CD14-positive monocyte (primary cell): Measurements from ENCODE around the gene CD300E. TPM values are rescaled to one million over a fixed set of nuclear protein-coding genes. Genes with fewer than 3 reads are reported as not detected.
A peak's percentile ranks its signal among the peaks of the same experiment; 100 is the strongest.

Experiments used
- DNase-seq, 3 donors: peaks; one replicate each; pipeline ENCODE4 v3.0.0-alpha.2; 2011 to 2022
- H2AFZ ChIP-seq: 2 replicates; pipeline ENCODE4 v1.6.0; 2012; ENCODE audit warnings: mild to moderate bottlenecking, low read depth, low read length, inconsistent platforms; ENCODE audit not compliant: insufficient read depth, poor library complexity, severe bottlenecking
- H3K27ac ChIP-seq, 2 donors: 1 replicate in 1 of 2; 2 replicates in 1 of 2; pipeline ENCODE4 v1.5.1; 2012 to 2013; ENCODE audit warnings: low read length in 2 of 2, control low read depth in 1 of 2, inconsistent platforms in 1 of 2, low read depth in 1 of 2, mild to moderate bottlenecking in 1 of 2
- H3K27me3 ChIP-seq, 2 donors: one replicate each; pipeline versions ENCODE4 v1.6.0 to v1.6.1; 2011 to 2013; ENCODE audit warnings: low read length in 2 of 2; ENCODE audit not compliant: control insufficient read depth in 2 of 2, insufficient read depth in 2 of 2
- H3K36me3 ChIP-seq, 2 donors: replicated peaks in 1 of 2; 1 replicate in 1 of 2; 2 replicates in 1 of 2; pipeline versions ENCODE4 v1.5.1 to v1.6.1; 2012 to 2013; ENCODE audit warnings: low read length in 2 of 2, control low read depth in 1 of 2, inconsistent platforms in 1 of 2, mild to moderate bottlenecking in 1 of 2; ENCODE audit not compliant: insufficient read depth in 2 of 2, control insufficient read depth in 1 of 2
- H3K4me1 ChIP-seq, 2 donors: 1 replicate in 1 of 2; 2 replicates in 1 of 2; pipeline versions ENCODE4 v1.5.1 to v1.6.1; 2012 to 2013; ENCODE audit warnings: low read length in 2 of 2, control low read depth in 1 of 2, inconsistent platforms in 1 of 2, mild to moderate bottlenecking in 1 of 2, moderate library complexity in 1 of 2; ENCODE audit not compliant: insufficient read depth in 2 of 2, control insufficient read depth in 1 of 2
- H3K4me2 ChIP-seq: replicated peaks from 2 replicates; pipeline ENCODE3; 2012; ENCODE audit warnings: low read length, moderate library complexity, mild to moderate bottlenecking; ENCODE audit not compliant: poor library complexity, severe bottlenecking; ENCODE audit errors: extremely low read depth
- H3K4me3 ChIP-seq, 3 experiments: fragments of 200-600 bp in 1 of 3; sonication (generic) in 1 of 3; replicated peaks in 1 of 3; 1 replicate in 2 of 3; 2 replicates in 1 of 3; pipeline ENCODE4 v1.5.1; 2011 to 2013; ENCODE audit warnings: low read length in 3 of 3, mild to moderate bottlenecking in 3 of 3, control low read depth in 2 of 3, low read depth in 2 of 3, inconsistent platforms in 1 of 3, moderate library complexity in 1 of 3
- H3K79me2 ChIP-seq: 2 replicates; pipeline ENCODE4 v1.6.0; 2012; ENCODE audit warnings: mild to moderate bottlenecking, control low read depth, inconsistent platforms, low read length, moderate library complexity; ENCODE audit not compliant: insufficient read depth
- H3K9ac ChIP-seq: 2 replicates; pipeline ENCODE4 v1.6.0; 2017; ENCODE audit warnings: low read length, mild to moderate bottlenecking; ENCODE audit not compliant: insufficient read depth, poor library complexity, severe bottlenecking
- H3K9me3 ChIP-seq, 2 donors: replicated peaks in 1 of 2; 1 replicate in 1 of 2; 2 replicates in 1 of 2; pipeline versions ENCODE4 v1.5.1 to v1.6.1; 2012 to 2013; ENCODE audit warnings: low read length in 2 of 2, control low read depth in 1 of 2; ENCODE audit not compliant: control insufficient read depth in 1 of 2, insufficient read depth in 1 of 2
- H4K20me1 ChIP-seq: 2 replicates; pipeline ENCODE4 v1.6.0; 2012; ENCODE audit warnings: mild to moderate bottlenecking, low read length, control low read depth, moderate library complexity; ENCODE audit not compliant: insufficient read depth
- H3K27ac Mint-ChIP-seq, 7 donors: one replicate each; pipeline ENCODE4 v1.8.0; 2020; ENCODE audit warnings: mild to moderate bottlenecking in 7 of 7, mixed read lengths in 7 of 7, moderate library complexity in 6 of 7, inconsistent platforms in 2 of 7
- H3K27me3 Mint-ChIP-seq, 3 donors: one replicate each; pipeline ENCODE4 v1.8.0; 2021 to 2022; ENCODE audit warnings: low read depth in 3 of 3, mild to moderate bottlenecking in 3 of 3, mixed read lengths in 3 of 3, moderate library complexity in 3 of 3, inconsistent platforms in 1 of 3
- H3K36me3 Mint-ChIP-seq, 2 donors: one replicate each; pipeline ENCODE4 v1.8.0; 2020; ENCODE audit warnings: mixed read lengths in 2 of 2, inconsistent platforms in 1 of 2, mild to moderate bottlenecking in 1 of 2
- H3K4me1 Mint-ChIP-seq: one replicate; pipeline ENCODE4 v1.8.0; 2020; ENCODE audit warnings: mild to moderate bottlenecking, mixed read lengths
- H3K4me3 Mint-ChIP-seq, 2 donors: one replicate each; pipeline ENCODE4 v1.8.0; 2020; ENCODE audit warnings: mild to moderate bottlenecking in 2 of 2, mixed read lengths in 2 of 2, moderate library complexity in 1 of 2
- H3K9me3 Mint-ChIP-seq, 7 donors: one replicate each; pipeline ENCODE4 v1.8.0; 2020 to 2022; ENCODE audit warnings: mixed read lengths in 7 of 7, mild to moderate bottlenecking in 6 of 7, moderate library complexity in 6 of 7, inconsistent platforms in 2 of 7
- CTCF ChIP-seq: fragments of 200-600 bp; IDR thresholded peaks from one replicate; pipeline ENCODE4 v1.8.0; 2022; ENCODE audit warnings: antibody characterized with exemption, mild to moderate bottlenecking
- WGBS: methylation state at CpG from one replicate; pipeline ENCODE4 v1.1.5; 2013; ENCODE audit warnings: missing lambda C conversion rate; ENCODE audit not compliant: insufficient coverage; 5-methylcytosine and 5-hydroxymethylcytosine counted together
- intact Hi-C, 2 donors: fragments of 100-400 bp; cut with micrococcal nuclease; formaldehyde crosslinking; loops; one replicate each; pipeline versions ENCODE4 v1.15.0 to v1.15.1; 2023
- polyA plus RNA-seq, 3 donors: library from polyadenylated mRNA; depleted of rRNA in 1 of 3; unstranded in 2 of 3; stranded (reverse) in 1 of 3; fragments of 300-500 nt in 2 of 3; fragments of >200 nt in 1 of 3; fragmentation: Illumina TruSeq in 2 of 3; gene quantifications; 1 replicate in 2 of 3; 2 replicates in 1 of 3; pipeline ENCODE4 v1.2.3, GENCODE V29; 2012 to 2021

The CD300E gene
- polyA plus RNA-seq, 3 donors, result 65.0 to 228 (median 122) TPM

GRCh38 chr17:74598346-74599022 lies 25.1 kb downstream of the CD300E start:
- Histone ChIP-seq H2AFZ (no peak overlapping the region), H3K4me1 (peaks cover 87 to 88% of the 10 kb centered on the region in 2 donors)
- peaks cover 83% of the 10 kb centered on the region for H3K4me1 Mint-ChIP-seq

More at GRCh38 chr17:74598346-74599022, 25.1 kb downstream of the CD300E start:
- no peaks in the 10 kb centered on the region for H3K36me3 ChIP-seq
- no peaks in the 10 kb centered on the region for H3K27me3 ChIP-seq
- H3K4me2 ChIP-seq, result peak overlapping the region; percentile 70
- H3K4me3 ChIP-seq, result peak overlapping the region in 1 of 3 experiments; percentile 60
- no peaks in the 10 kb centered on the region for H3K79me2 ChIP-seq
- peak overlapping the region in 1 of 2 donors; percentile 76 for H3K4me3 Mint-ChIP-seq
- peak overlapping the region; percentile 87 to 90 for H3K27ac ChIP-seq
- H4K20me1 ChIP-seq, result no peaks in the 10 kb centered on the region
- no peak overlapping the region for H3K9ac ChIP-seq
- H3K9me3 ChIP-seq, result no peaks in the 10 kb centered on the region
- 67% methylated on average over 2 of the region's 4 CpGs for WGBS
- peaks cover under 1 to 25% of the 10 kb centered on the region in 2 donors for H3K36me3 Mint-ChIP-seq
- DNase-seq, result no peak
- H3K27ac Mint-ChIP-seq, result peak overlapping the region; percentile 95 to 99 (median 97)
- H3K9me3 Mint-ChIP-seq, result peaks cover 0 to 3% (median 0%) of the 10 kb centered on the region in 7 donors
- H3K27me3 Mint-ChIP-seq, result peaks cover 0 to 5% (median 0%) of the 10 kb centered on the region in 3 donors
- no peak for TF ChIP-seq CTCF
- intact Hi-C loops, result loop anchor here in 1 of 2 donors (1.0 to 5.0 kb wide), 3 partner anchors 29 to 61 kb away; no protein-coding TSS in a partner anchor
